Common myeloid progenitor, CD34-positive (primary cell): Measurements from ENCODE around the gene TEAD1.

ENCODE experiments used
- CTCF ChIA-PET: fragments of 350-600 bp; sonication (Branson Sonifier 250); formaldehyde crosslinking; loops from one replicate; lab custom pipeline; 2021; ENCODE audit warnings: antibody characterized with exemption; lab: Charles Lee
- POLR2A ChIA-PET: fragments of 350-600 bp; sonication (Branson Sonifier 250); formaldehyde crosslinking; loops from one replicate; lab custom pipeline; 2021; ENCODE audit warnings: antibody characterized with exemption; lab: Charles Lee
- DNase-seq, 3 donors: peaks; one replicate each; pipeline versions ENCODE4 v3.0.0 to v3.0.0-alpha.2; 2013
- H3K27ac ChIP-seq, 2 experiments: 1 replicate in 1 of 2; 2 replicates in 1 of 2; pipeline ENCODE4 v1.7.0; 2013; ENCODE audit warnings: inconsistent platforms in 2 of 2, low read length in 2 of 2, mild to moderate bottlenecking in 2 of 2, low read depth in 1 of 2, moderate library complexity in 1 of 2; ENCODE audit not compliant: severe bottlenecking in 2 of 2, insufficient read depth in 1 of 2, poor library complexity in 1 of 2
- H3K27me3 ChIP-seq, 5 experiments: replicated peaks in 2 of 5; 1 replicate in 3 of 5; 2 replicates in 2 of 5; pipeline versions ENCODE4 v1.6.1 to v1.7.0; 2013; ENCODE audit warnings: low read length in 4 of 5, mild to moderate bottlenecking in 2 of 5, moderate library complexity in 2 of 5, inconsistent platforms in 1 of 5; ENCODE audit not compliant: insufficient read depth in 5 of 5, control insufficient read depth in 4 of 5
- H3K36me3 ChIP-seq, 4 experiments: 1 replicate in 2 of 4; 2 replicates in 2 of 4; pipeline versions ENCODE4 v1.6.1 to v1.7.0; 2013; ENCODE audit warnings: low read length in 3 of 4, control low read depth in 1 of 4, mild to moderate bottlenecking in 1 of 4; ENCODE audit not compliant: control insufficient read depth in 4 of 4, insufficient read depth in 4 of 4
- H3K4me1 ChIP-seq, 4 experiments: 1 replicate in 3 of 4; 2 replicates in 1 of 4; pipeline versions ENCODE4 v1.6.1 to v1.7.1; 2013; ENCODE audit warnings: low read length in 3 of 4, mild to moderate bottlenecking in 3 of 4, control low read depth in 1 of 4, inconsistent platforms in 1 of 4, moderate library complexity in 1 of 4; ENCODE audit not compliant: control insufficient read depth in 4 of 4, insufficient read depth in 4 of 4; ENCODE audit errors: control extremely low read depth in 1 of 4
- H3K4me3 ChIP-seq, 7 experiments: 1 replicate in 4 of 7; 2 replicates in 3 of 7; pipeline versions ENCODE4 v1.5.1 to v1.7.0; 2013; ENCODE audit warnings: mild to moderate bottlenecking in 7 of 7, low read length in 6 of 7, moderate library complexity in 6 of 7, inconsistent platforms in 2 of 7, low read depth in 2 of 7, control low read depth in 1 of 7; ENCODE audit not compliant: insufficient read depth in 4 of 7, control insufficient read depth in 1 of 7; ENCODE audit errors: extremely low read depth in 1 of 7
- H3K9me3 ChIP-seq, 5 experiments: 1 replicate in 4 of 5; 2 replicates in 1 of 5; pipeline versions ENCODE4 v1.6.1 to v1.7.1; 2013; ENCODE audit warnings: low read length in 4 of 5, mild to moderate bottlenecking in 2 of 5, inconsistent platforms in 1 of 5, low read depth in 1 of 5, moderate library complexity in 1 of 5; ENCODE audit not compliant: control insufficient read depth in 4 of 5, insufficient read depth in 2 of 5; ENCODE audit errors: control extremely low read depth in 1 of 5
- WGBS: methylation state at CpG from one replicate; pipeline ENCODE4 v1.1.5; 2013; ENCODE audit not compliant: insufficient coverage; 5-methylcytosine and 5-hydroxymethylcytosine counted together

The TEAD1 gene

DNA sequence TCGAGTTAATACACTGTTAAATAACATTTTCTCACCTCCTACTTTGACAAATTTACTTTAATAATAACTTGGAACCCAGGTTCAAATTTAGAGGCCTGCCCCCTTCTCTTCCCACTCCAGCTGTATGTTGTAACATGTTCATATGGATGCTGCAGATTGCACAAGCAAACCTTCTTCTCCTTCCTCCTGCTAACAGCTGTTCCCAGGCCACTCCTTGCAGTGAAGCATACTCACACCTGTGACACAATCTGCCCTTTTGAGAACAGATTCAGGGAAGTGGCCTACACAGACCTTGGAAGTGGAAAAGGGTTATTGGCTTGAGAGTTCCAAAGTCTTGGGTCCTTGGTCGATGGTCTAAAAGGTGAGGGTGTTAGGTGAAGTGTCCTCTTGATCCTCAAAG lies 131.9 kb downstream of the TEAD1 start:
- H3K9me3 ChIP-seq: no peaks in the 10 kb centered on the region
- H3K27me3 ChIP-seq: peaks cover 6 to 64% (median 14%) of the 10 kb centered on the region in 5 experiments
- POLR2A ChIA-PET: no interaction called here
- WGBS: 86% methylated on average over 1 of the region's 2 CpGs
- DNase-seq: no peak
- CTCF ChIA-PET: no interaction called here
- no peak overlapping the region for H3K27ac ChIP-seq
- H3K4me1 ChIP-seq: no peaks in the 10 kb centered on the region
- H3K4me3 ChIP-seq: no peak overlapping the region
- H3K36me3 ChIP-seq: no peaks in the 10 kb centered on the region

DNA sequence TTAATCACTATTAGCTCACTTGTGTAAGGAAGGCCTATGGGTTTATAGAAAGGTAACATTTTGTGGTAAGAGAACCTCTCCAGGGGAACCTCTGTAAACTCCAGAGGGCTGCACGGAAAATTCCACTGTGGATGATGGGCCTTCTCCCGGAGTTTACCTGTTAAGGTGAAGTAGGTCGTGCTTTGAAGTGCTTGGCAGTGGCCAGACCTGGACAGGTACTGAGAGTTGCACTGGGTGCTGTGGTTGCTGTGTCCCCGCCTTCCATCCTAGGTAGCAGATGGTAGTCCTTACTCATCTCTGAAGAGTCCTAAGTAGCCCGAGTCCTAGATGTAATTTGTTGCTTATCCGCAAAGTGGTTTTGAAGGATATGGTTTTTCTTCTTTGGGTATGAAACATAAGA lies 133.4 kb downstream of the TEAD1 start:
- no peak for DNase-seq
- H3K4me1 ChIP-seq: no peaks in the 10 kb centered on the region
- WGBS: 91% methylated on average over 4 of the region's 6 CpGs
- H3K27ac ChIP-seq: no peak overlapping the region
- ChIA-PET POLR2A (no interaction called here), CTCF (no interaction called here)
- H3K27me3 ChIP-seq: peaks cover 0 to 61% (median 18%) of the 10 kb centered on the region in 5 experiments
- no peaks in the 10 kb centered on the region for H3K9me3 ChIP-seq
- H3K4me3 ChIP-seq: no peak overlapping the region
- H3K36me3 ChIP-seq: no peaks in the 10 kb centered on the region

DNA sequence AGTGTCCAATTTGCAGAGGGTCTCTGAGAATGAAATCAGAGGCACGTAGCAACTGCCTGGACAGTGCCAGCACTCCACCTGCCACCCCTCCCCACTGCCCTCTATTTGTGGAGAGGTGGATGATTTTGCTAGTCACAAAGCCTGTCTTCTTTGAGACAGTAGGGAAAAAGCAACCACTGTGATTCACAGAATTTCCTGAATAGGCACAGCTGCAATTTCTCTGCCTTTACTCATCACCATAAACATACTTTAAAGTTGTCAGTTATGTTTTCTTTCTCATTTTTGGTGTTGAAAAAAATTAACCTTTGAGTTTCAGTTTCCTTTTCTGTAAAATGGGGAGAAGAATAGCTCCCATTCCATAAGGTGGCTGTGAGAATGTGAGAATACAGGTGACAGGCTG lies 134.3 kb downstream of the TEAD1 start:
- WGBS: no CpG with 5 or more reads among the region's 1 CpG
- POLR2A ChIA-PET: no interaction called here
- CTCF ChIA-PET: no interaction called here
- Histone ChIP-seq H3K27me3 (peaks cover 0 to 62% (median 24%) of the 10 kb centered on the region in 5 experiments), H3K4me1 (no peaks in the 10 kb centered on the region), H3K9me3 (no peaks in the 10 kb centered on the region), H3K4me3 (no peak overlapping the region), H3K27ac (no peak overlapping the region), H3K36me3 (no peaks in the 10 kb centered on the region)
- DNase-seq: no peak

DNA sequence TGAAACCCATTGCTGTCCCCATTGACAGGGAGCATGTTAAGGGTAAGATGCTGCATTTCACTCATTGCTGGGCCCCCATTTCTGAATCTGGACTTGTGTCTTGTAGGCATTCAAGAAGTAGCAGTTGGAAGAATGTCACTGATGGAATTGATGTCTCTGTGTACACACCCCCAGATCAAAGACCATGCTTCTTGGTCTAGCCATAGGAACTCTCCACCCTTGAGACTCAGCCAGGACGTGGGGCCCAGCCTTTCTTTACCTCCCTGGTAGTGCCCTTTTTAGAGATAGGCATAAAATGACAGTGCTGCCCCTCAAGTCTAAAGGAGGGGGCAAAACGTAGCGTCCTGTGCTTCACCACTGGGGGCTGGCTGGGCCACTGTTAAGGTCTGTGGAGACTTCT lies 135.1 kb downstream of the TEAD1 start:
- ChIA-PET POLR2A (no interaction called here), CTCF (no interaction called here)
- DNase-seq: no peak
- no peak overlapping the region for H3K4me3 ChIP-seq
- no peak overlapping the region for H3K27ac ChIP-seq
- peaks cover 0 to 62% (median 27%) of the 10 kb centered on the region in 5 experiments for H3K27me3 ChIP-seq
- WGBS: no CpG with 5 or more reads among the region's 3 CpGs
- no peaks in the 10 kb centered on the region for H3K9me3 ChIP-seq
- peaks cover 0 to under 1% (median 0%) of the 10 kb centered on the region in 4 experiments for H3K4me1 ChIP-seq
- no peaks in the 10 kb centered on the region for H3K36me3 ChIP-seq

DNA sequence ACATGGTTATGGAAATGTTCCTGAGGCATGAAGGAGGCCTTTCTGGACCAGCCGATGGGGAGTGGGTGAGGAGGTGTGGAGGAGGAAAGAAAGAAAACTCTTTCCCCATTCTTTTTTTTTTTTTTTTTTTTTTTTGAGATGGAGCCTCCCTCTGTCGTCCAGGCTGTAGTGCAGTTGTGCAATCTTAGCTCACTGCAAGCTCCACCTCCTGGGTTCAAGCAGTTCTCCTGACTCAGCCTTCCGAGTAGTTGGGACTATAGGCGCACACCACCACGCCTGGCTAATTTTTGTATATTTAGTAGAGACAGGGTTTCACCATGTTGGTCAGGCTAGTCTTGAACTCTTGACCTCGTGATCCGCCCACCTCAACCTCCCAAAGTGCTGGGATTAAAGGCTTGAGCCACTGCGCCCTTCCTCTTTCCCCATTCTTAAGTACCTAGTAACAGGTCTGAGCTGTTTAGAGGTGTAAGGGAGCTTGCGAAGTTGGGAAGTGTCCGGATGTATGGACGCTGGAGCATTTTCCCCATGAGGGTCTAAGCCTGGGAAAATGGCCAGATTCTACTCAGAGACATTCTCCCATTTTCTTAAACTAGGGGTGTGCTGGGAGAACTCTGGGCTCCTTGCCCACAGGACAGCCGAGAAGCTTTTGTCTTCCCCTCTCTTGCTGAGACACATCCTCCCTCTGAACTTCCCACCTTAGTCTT lies 135.8 kb downstream of the TEAD1 start:
- H3K4me1 ChIP-seq: peaks cover 0 to 7% (median 2%) of the 10 kb centered on the region in 4 experiments
- H3K27me3 ChIP-seq: peaks cover 0 to 60% (median 27%) of the 10 kb centered on the region in 5 experiments
- DNase-seq: no peak
- no peaks in the 10 kb centered on the region for H3K36me3 ChIP-seq
- ChIA-PET POLR2A (no interaction called here), CTCF (no interaction called here)
- no peak overlapping the region for H3K4me3 ChIP-seq
- H3K27ac ChIP-seq: no peak overlapping the region
- no peaks in the 10 kb centered on the region for H3K9me3 ChIP-seq
- WGBS: 97% methylated on average over 5 of the region's 12 CpGs

DNA sequence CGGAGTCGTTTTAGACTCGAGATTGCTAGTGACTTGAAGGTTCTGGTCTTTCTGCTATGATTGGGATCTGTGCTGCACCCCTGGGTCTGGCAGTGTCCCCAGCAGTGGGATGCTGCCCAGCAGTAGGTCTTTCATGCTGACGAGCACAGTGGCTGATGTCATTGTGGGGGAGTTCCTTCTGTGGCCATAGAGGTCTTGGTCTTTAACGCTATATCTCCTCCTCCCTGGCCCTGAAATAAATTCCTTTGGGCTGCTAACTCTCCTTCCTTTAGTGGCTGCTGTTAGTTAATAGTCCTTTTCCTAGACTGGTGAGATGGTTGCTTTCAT lies 136.3 kb downstream of the TEAD1 start:
- Histone ChIP-seq H3K27me3 (peaks cover 0 to 57% (median 27%) of the 10 kb centered on the region in 5 experiments), H3K27ac (no peak overlapping the region), H3K36me3 (no peaks in the 10 kb centered on the region), H3K4me3 (no peak overlapping the region), H3K9me3 (no peaks in the 10 kb centered on the region), H3K4me1 (peaks cover 0 to 9% (median 3%) of the 10 kb centered on the region in 4 experiments)
- no peak for DNase-seq
- ChIA-PET POLR2A (no interaction called here), CTCF (no interaction called here)
- 60% methylated on average over 2 of the region's 5 CpGs for WGBS

DNA sequence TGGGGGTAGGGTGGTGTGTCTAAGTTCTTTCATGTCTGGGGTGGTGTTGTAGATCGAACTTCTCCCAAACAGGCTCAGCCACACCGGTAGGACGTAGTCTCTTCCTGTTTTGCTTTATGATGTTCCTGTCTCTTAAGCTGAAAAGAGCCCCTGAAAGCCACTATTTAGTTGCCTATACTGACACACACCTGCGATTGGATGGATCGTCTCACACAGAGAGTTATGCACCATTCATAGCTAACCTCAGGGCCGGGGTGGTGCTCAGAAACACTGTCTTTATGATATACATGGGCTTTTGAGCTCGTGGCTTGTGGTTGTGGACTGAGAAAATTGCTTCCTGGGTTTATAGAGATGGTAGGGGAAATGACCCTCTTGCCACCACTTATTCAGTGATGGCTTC lies 137.6 kb downstream of the TEAD1 start:
- ChIA-PET POLR2A (no interaction called here), CTCF (interaction anchor here (2.9 kb wide), 1 partner anchor 11 kb away, joined by 10 read pairs; no protein-coding TSS in a partner anchor)
- Histone ChIP-seq H3K27ac (no peak overlapping the region), H3K27me3 (peaks cover 0 to 59% (median 27%) of the 10 kb centered on the region in 5 experiments), H3K4me1 (peaks cover 0 to 9% (median 3%) of the 10 kb centered on the region in 4 experiments), H3K4me3 (no peak overlapping the region), H3K36me3 (no peaks in the 10 kb centered on the region), H3K9me3 (no peaks in the 10 kb centered on the region)
- DNase-seq: no peak
- WGBS: 14% methylated on average over 3 of the region's 7 CpGs
